ENCODE data around the gene SPAST. TPM values are rescaled to one million over a fixed set of nuclear protein-coding genes. Genes with fewer than 3 reads are reported as not detected.

Gene SPAST
- total and polyA plus RNA-seq, 9 of the 15 experiments (the other 6 are each of a cell fraction or from before 2014, with no cell fraction given) = 7.4 to 37.0 (median 19.0) TPM

GRCh38 chr2:32168513-32168912 is 105.2 kb downstream of the SPAST start (continued):
- TF ChIP-seq, protein P1, sequence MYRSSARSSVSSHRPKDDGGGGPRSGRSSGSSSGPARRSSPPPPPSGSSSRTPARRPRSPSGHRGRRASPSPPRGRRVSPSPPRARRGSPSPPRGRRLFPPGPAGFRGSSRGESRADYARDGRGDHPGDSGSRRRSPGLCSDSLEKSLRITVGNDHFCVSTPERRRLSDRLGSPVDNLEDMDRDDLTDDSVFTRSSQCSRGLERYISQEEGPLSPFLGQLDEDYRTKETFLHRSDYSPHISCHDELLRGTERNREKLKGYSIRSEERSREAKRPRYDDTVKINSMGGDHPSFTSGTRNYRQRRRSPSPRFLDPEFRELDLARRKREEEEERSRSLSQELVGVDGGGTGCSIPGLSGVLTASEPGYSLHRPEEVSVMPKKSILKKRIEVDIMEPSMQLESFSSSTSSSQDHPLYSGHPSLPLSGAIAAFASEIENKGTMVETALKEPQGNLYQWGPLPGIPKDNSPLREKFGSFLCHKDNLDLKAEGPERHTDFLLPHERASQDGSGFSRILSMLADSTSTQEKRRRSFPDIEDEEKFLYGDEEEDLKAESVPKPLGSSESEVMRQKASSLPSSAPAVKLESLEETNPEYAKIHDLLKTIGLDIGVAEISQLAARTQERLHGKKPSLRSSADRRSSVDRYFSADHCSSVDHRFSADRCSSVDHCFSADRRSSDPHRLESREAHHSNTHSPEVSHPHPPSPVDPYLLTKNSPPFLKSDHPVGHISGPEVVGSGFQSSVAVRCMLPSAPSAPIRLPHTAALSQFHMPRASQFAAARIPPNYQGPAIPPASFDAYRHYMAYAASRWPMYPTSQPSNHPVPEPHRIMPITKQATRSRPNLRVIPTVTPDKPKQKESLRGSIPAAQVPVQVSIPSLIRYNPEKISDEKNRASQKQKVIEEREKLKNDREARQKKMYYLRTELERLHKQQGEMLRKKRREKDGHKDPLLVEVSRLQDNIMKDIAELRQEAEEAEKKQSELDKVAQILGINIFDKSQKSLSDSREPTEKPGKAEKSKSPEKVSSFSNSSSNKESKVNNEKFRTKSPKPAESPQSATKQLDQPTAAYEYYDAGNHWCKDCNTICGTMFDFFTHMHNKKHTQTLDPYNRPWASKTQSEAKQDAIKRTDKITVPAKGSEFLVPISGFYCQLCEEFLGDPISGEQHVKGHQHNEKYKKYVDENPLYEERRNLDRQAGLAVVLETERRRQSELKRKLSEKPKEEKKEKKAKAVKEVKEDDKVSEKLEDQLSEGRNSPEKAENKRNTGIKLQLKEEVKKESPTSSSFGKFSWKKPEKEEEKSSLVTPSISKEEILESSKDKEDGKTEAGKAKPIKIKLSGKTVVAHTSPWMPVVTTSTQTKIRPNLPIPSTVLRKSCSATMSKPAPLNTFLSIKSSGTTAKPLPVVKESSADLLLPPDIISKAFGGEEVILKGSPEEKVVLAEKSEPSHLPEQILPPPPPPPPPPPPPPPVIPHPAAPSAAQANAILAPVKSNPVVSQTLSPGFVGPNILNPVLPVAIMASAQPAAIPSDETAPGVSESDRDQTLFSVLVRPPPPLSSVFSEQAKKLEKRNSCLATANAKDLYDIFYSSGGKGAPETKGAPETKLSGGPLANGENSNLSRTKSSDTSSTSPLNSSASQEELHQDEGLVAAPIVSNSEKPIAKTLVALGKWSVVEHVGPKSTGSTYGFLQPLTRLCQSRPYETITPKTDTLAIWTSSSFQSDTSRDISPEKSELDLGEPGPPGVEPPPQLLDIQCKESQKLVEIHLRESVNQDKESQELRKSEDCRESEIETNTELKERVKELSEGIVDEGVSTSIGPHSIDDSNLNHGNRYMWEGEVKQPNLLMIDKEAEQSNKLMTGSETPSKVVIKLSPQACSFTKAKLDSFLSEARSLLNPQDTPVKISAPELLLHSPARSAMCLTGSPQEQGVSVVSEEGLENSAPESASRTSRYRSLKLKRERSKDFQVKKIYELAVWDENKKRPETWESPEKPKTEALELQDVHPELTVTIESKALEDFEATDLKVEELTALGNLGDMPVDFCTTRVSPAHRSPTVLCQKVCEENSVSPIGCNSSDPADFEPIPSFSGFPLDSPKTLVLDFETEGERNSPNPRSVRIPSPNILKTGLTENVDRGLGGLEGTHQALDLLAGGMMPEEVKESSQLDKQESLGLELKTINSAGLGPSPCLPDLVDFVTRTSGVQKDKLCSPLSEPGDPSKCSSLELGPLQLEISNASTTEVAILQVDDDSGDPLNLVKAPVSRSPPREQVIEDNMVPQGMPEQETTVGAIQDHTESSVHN (IDR thresholded peaks at IDR 0.05; ENCODE audit: borderline replicate concordance in 1 of 2, low read depth in 1 of 2) = no peak
- no peak for TF ChIP-seq KLF10 (CRISPR knock-in tag; IDR thresholded peaks at IDR 0.05)
- TF ChIP-seq ATF1 (CRISPR knock-in tag; IDR thresholded peaks at IDR 0.05) = no peak
- peak; percentile 18; the same call in 1 of the 2 replicates for TF ChIP-seq ATF1 (tag; IDR thresholded peaks at IDR 0.05)
- TF ChIP-seq TAF9B (IDR thresholded peaks at IDR 0.05; ENCODE audit: partially characterized antibody) = no peak
- TF ChIP-seq JUND (IDR thresholded peaks at IDR 0.05; ENCODE audit: borderline replicate concordance, low read depth, low read length) = peak; percentile 25; the same call in 1 of the 2 replicates
- no peak for TF ChIP-seq JUND (tag; IDR thresholded peaks at IDR 0.05; ENCODE audit: borderline replicate concordance, low read depth, low read length)
- TF ChIP-seq CBFA2T3 (IDR thresholded peaks at IDR 0.05) = peak; percentile 86
- no peak for TF ChIP-seq GTF2B (IDR thresholded peaks at IDR 0.05; ENCODE audit: extremely low read depth, insufficient read length)
- peak in 1 of 2 experiments; percentile 7; a peak in 1 of 4 replicates for TF ChIP-seq TEAD1 (CRISPR knock-in tag; IDR thresholded peaks at IDR 0.05)
- TF ChIP-seq, protein P2, sequence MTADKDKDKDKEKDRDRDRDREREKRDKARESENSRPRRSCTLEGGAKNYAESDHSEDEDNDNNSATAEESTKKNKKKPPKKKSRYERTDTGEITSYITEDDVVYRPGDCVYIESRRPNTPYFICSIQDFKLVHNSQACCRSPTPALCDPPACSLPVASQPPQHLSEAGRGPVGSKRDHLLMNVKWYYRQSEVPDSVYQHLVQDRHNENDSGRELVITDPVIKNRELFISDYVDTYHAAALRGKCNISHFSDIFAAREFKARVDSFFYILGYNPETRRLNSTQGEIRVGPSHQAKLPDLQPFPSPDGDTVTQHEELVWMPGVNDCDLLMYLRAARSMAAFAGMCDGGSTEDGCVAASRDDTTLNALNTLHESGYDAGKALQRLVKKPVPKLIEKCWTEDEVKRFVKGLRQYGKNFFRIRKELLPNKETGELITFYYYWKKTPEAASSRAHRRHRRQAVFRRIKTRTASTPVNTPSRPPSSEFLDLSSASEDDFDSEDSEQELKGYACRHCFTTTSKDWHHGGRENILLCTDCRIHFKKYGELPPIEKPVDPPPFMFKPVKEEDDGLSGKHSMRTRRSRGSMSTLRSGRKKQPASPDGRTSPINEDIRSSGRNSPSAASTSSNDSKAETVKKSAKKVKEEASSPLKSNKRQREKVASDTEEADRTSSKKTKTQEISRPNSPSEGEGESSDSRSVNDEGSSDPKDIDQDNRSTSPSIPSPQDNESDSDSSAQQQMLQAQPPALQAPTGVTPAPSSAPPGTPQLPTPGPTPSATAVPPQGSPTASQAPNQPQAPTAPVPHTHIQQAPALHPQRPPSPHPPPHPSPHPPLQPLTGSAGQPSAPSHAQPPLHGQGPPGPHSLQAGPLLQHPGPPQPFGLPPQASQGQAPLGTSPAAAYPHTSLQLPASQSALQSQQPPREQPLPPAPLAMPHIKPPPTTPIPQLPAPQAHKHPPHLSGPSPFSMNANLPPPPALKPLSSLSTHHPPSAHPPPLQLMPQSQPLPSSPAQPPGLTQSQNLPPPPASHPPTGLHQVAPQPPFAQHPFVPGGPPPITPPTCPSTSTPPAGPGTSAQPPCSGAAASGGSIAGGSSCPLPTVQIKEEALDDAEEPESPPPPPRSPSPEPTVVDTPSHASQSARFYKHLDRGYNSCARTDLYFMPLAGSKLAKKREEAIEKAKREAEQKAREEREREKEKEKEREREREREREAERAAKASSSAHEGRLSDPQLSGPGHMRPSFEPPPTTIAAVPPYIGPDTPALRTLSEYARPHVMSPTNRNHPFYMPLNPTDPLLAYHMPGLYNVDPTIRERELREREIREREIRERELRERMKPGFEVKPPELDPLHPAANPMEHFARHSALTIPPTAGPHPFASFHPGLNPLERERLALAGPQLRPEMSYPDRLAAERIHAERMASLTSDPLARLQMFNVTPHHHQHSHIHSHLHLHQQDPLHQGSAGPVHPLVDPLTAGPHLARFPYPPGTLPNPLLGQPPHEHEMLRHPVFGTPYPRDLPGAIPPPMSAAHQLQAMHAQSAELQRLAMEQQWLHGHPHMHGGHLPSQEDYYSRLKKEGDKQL (CRISPR knock-in tag; IDR thresholded peaks at IDR 0.05; ENCODE audit: borderline replicate concordance) = no peak
- TF ChIP-seq, protein P3, sequence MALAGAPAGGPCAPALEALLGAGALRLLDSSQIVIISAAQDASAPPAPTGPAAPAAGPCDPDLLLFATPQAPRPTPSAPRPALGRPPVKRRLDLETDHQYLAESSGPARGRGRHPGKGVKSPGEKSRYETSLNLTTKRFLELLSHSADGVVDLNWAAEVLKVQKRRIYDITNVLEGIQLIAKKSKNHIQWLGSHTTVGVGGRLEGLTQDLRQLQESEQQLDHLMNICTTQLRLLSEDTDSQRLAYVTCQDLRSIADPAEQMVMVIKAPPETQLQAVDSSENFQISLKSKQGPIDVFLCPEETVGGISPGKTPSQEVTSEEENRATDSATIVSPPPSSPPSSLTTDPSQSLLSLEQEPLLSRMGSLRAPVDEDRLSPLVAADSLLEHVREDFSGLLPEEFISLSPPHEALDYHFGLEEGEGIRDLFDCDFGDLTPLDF (CRISPR knock-in tag; IDR thresholded peaks at IDR 0.05) = no peak
- TF ChIP-seq DPF2 (IDR thresholded peaks at IDR 0.05) = peak; percentile 84

Measured in K562 (cell line).